GM18870 (cell line): Measurements from ENCODE around the gene RAPGEF6.
"Not testable (repeated sequence)": the region's sequence is repeated elsewhere in the genome, so short reads cannot be mapped to it uniquely, and the experiment has no call there.

ENCODE experiments used
- ATAC-seq: cut with Tn5 transposase; IDR thresholded peaks from one replicate; pipeline ENCODE4 v1.9.1; 2021; ENCODE audit warnings: moderate library complexity; ENCODE audit not compliant: unreplicated experiment

Gene RAPGEF6, protein sequence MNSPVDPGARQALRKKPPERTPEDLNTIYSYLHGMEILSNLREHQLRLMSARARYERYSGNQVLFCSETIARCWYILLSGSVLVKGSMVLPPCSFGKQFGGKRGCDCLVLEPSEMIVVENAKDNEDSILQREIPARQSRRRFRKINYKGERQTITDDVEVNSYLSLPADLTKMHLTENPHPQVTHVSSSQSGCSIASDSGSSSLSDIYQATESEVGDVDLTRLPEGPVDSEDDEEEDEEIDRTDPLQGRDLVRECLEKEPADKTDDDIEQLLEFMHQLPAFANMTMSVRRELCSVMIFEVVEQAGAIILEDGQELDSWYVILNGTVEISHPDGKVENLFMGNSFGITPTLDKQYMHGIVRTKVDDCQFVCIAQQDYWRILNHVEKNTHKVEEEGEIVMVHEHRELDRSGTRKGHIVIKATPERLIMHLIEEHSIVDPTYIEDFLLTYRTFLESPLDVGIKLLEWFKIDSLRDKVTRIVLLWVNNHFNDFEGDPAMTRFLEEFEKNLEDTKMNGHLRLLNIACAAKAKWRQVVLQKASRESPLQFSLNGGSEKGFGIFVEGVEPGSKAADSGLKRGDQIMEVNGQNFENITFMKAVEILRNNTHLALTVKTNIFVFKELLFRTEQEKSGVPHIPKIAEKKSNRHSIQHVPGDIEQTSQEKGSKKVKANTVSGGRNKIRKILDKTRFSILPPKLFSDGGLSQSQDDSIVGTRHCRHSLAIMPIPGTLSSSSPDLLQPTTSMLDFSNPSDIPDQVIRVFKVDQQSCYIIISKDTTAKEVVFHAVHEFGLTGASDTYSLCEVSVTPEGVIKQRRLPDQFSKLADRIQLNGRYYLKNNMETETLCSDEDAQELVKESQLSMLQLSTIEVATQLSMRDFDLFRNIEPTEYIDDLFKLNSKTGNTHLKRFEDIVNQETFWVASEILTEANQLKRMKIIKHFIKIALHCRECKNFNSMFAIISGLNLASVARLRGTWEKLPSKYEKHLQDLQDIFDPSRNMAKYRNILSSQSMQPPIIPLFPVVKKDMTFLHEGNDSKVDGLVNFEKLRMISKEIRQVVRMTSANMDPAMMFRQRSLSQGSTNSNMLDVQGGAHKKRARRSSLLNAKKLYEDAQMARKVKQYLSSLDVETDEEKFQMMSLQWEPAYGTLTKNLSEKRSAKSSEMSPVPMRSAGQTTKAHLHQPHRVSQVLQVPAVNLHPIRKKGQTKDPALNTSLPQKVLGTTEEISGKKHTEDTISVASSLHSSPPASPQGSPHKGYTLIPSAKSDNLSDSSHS (N-terminal part only)

DNA sequence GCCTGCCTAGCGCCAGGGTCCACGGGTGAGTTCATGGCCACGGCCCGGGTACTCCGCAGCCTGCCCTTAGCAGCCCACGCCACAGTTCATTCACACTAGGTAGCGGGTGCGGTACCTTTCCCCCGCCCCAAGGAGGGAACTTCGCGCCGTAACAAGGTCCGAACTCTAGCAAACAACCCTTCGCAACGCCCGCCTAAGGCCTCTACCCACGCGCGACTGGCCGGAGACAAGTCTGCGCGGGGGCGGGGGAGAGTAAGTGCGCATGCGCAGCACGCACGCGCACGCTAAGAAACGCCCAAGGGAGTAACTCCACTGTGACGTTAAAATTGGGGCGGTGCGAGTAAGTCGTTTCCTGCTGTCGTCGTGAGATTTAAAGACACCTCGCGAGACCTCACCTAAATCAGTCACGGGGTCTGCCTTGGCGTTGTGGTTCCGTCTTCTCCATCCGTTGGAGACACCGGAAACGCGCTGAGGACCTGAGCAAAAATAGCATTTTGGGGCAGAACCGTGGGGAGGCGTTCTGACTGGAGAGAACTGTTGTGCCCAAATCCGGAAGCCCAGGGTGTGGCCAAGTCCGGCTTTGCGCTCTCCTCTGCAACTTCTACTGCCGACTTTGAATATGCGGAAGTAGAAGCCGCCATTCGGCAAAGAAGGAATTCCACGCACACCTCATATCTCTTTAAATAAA is at the start of gene RAPGEF6:
TSS of gene RAPGEF6 (minus strand) at position 234 of the 688 bp plus-strand sequence. CDS start at position 35, 199 bp downstream.
- peak; percentile 86 for ATAC-seq

DNA sequence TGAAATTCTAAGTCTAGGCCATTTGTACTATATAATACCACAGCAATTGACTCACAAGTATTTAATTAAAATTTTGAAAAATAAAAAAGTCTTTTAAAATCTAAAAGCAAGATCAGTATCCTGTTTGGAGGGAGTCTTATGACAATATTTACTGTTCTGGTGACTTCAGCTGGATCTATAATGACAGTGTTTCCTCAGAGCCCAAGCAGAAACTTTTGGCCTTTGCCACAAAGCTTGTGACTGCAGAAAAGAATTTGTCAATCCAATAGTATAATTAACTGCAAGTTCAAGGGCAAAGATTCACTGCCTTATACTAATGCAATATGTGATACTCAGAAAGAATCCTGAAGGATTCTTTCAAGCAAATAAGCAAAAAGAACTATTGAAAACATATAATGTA is 49.6 kb upstream of the RAPGEF6 start:
- ATAC-seq: no peak

DNA sequence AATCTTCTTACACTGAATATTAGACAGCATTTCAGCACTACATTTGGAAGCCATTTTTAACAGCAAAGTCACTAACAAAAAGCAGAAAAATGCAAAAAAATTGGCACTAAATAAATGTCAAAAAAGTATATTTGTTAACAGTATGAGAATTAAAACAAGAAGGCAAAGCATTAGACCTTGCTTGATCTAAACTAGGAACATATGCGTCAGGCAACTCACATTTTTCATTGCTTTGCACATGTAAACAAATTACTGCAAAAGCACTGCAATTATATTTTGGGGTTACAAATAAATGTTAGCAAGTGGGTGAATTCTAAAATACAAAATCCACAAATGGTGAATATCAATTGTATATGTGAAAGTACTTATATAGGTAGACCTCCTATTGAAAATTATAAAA is 49.0 kb upstream of the RAPGEF6 start:
- no peak for ATAC-seq

DNA sequence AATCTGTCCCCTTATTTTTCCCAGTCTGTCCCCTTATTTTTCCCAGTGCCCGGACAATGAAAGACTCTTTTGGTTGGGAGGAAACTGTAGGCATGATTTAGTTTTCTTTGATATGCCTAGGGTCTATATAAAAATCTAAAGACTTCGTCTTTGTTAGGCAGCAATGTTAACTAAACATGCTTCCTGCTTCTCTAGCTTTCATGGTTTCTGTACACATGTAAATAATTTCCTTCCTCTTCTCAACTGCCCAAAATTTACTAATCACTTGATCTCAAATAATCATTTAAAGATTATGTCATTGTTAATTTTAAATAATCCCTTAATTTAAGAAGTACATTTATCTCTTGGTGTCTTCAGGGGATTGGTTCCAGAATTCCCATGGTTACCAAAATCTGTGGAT is 47.8 kb upstream of the RAPGEF6 start:
- no peak for ATAC-seq

DNA sequence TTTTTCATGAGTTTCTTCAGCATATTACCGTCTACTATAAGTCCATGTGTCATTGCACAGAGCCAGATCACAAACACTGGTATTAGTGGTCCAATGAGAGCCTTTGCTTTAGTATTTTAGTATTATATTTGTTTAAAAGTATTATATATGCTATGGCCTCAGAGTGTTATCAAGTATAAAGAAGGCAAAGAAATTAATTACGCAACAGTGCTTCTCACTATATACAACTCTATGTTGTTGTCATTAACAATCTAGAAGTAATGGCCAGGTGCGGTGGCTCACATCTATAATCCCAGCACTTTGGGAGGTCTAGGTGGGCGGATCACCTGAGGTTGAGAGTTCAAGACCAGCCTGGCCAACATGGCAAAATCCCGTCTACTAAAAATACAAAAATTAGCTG is 47.1 kb upstream of the RAPGEF6 start:
- no peak for ATAC-seq

DNA sequence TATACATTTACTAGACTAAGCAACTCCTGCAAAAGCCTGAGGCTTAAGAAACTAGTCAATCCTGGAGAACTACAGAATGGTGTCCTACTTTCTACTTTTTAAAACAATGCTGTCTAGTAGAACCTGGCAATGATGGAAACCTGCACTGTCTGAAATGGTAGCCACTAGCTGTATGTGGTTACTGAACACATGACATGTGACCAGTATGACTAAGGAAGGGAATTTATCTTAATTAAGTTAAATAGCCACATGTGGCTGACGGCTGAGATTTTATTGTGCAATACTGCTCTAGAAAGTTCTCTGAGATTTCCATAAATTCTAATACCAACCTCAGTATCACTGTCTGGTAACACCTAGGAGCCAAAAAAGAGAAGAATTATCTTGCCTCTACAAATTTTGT is 44.9 kb upstream of the RAPGEF6 start:
- ATAC-seq: no peak

DNA sequence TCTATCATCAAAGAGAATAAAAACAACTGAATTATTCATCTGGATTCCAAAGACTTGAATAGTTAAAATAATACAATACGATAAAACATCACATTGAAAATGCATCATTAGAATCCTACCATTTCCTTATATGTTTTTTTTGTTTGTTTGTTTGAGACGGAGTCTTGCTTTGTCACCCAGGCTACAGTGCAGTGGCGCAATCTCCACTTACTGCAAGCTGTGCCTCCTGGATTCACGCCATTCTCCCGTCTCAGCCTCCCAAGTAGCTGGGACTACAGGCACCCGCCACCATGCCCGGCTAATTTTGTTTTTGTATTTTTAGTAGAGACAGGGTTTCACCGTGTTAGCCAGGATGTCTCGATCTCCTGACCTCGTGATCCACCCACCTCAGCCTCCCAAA is 43.2 kb upstream of the RAPGEF6 start:
- not testable (repeated sequence) for ATAC-seq

DNA sequence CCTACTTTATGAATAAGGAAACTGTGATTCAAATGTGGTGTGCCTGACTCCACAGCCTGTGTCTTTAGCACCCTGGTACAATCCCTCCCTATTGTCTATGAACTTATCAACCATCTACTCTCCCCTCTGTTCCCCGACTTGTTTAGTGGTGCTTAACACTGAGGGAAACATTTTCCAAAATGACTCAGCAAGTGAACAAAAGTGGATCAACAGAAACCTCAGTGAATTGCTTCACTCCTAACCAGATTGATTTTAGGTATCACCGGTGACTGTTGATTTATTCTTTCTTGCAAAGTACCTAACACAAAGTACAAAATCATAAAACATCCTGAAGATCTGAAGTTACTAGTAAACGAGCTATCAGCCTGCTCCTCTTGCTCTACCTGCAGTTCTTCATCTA is 42.1 kb upstream of the RAPGEF6 start:
- ATAC-seq: no peak

DNA sequence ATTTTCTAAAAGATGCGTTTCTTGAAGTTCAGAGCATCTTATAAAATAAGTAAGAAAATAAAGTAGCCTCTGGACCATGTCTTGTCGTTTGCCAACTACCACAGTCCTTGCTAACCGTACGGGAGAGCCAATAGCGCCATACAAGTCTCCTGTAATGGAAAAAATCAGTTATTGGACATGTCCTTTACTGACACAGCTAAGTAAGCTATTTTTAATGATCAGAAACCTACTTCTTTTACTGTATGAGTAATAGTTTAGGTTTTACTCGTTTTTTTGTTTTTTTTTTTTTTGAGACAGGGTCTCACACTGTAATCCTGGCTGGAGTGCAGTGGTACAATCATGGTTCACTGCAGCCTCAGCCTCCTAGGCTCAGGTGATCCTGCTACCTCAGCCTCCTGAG is 37.7 kb upstream of the RAPGEF6 start:
- peak; percentile 27 for ATAC-seq

DNA sequence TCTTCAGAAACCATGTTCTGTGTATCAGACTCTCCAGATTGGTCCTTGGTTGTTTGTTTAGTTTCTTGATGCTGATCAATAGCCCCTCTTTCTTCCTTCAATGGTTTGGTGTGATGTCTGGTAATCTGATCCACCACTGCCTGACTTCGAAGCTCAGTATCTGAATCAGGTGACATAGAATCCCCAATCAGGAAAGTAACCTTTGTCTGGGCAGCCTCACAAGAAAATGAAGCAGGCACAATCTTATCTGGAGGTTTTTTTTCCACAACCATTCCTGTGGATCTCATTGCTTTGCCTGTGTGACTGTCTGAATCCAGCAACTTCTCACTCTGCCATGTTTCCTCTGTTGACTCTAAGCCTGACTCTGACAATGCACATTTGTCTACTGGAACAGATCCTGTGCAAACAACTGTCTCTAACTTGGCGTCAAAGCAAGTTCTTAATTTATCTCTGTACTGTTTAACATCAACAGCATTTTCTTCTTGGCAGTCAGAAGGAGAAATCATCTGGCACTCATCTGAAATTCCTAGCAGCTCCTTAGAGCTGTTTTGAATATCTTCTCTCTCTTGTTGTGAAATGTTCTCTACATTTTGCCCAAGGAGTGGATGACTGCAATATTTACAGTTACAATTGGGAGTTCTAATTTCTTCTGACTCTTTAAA is 37.1 kb upstream of the RAPGEF6 start:
- ATAC-seq: no peak

DNA sequence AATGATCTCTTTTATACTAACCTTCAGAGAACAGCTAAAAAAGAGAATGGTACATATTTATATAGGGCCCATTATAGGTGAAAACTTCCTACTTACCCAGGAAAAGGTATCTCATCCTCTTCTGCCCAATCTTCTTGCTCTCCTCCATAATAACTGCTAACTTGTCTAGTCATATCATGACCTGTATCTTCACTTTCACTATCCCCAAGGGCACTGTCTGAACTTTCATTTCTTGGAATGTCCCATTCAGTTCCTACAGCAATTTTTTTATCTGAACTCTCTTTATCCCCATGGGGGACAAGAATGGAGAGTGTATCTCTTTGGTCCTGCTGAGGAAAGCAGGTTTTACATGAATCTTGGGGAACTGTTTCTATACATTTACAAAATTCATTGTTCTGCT is 36.4 kb upstream of the RAPGEF6 start:
- peak; percentile 54 for ATAC-seq

DNA sequence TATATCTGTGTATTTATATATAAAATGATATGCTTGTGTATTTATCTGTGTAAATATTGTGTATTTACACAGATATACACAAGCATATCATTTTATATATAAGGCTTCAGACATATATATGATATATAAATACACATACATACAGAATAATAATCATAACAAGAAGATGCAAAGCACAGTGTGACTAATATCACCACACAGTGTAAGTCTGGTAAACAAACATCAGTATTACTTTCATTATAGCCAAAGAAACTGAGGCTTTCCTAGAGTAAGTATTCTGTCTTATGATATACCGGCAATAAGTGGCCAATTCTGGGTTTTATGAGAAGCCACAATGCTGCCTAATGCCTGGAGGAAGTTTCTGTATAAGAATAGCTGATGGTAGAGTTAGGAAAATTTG is 29.9 kb upstream of the RAPGEF6 start:
- ATAC-seq: no peak

DNA sequence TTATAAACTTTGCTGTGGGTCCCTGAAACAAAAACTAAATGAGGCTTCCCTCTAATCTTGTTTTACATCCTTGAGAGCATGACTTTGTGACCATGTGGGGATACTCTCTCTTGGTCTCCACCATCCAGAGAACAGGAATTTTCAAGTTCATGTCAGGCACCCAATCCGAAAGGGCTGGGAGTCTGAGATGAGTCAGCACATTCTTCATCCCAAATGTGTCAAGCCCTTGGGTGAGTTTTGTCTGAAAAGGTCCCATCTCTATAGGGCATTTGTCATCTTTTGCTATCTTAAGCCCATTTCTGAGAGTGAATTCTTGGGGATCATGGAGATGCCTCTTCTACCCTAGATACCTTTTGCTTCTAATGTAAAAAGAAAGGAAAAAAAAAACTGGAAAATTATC is 26.9 kb upstream of the RAPGEF6 start:
- ATAC-seq: no peak

DNA sequence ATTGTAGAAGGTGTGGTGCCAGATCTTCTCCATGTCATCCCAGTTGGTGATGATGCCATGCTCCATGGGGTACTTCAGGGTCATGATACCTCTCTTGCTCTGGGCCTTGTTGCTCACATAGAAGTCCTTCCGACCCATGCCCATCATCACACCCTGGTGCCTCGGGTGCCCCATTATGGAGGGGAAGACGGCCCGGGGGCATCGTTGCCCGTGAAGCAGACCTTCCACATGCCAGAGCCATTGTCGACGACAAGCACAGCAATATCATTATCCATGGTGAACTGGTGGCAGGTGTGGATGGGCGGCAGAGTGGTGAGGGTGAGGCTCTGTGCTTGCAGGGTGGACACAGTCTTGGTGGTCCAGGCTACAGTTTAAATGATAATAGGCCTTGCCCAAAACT is 24.8 kb upstream of the RAPGEF6 start:
- ATAC-seq: no peak

DNA sequence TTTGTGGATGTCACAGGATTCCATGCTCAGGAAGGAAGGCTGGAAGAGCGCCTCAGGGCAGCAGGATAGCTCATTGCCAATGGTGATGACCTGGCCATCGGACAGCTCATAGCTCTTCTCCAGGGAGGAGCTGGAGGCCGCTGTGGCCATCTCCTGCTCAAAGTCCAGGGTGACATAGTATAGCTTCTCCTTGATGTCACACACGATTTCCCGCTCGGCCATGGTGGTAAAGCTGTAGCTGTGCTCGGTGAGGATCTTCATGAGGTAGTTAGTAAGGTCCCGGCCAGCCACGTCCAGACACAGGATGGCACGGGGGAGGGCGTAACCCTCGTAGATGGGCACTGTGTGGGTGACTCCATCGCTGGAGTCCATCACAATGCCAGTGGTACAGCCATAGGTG is 24.3 kb upstream of the RAPGEF6 start:
- no peak for ATAC-seq

DNA sequence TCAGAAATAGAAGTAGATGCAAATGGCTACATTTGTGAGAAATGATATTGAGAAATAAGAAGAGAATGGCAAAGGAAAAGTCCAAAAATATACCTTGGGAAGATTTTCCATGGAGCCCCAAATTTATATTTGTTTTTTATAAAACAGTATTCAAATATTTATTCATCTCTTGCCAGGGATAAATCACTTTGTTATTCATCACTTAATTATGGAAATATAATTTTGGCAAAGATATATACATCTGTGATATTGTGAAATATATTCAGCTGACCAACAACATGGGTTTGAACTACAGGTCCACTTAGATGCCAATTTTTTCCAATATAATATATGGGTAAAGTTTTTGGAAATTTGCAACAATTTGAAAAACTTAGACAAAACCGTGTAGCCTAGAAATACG is 19.7 kb upstream of the RAPGEF6 start:
- ATAC-seq: no peak

DNA sequence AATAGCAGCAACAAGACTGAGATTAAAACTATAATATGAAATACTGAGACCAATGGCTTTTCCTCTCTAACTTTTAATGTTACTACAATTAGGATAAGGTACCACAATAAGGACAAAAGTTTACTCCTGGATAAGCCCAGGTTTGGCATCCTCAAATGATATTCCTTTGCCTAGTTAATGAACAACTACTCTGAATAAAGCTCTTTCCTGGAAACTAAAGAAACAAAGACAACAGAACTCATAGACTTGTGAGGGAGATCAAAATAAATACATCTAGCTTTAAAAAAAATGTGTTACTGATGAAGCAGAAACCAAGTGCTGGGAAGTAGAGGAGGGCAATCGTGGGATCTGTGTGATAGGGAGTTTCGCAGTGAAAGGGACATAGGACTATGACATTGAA is 19.3 kb upstream of the RAPGEF6 start:
- ATAC-seq: no peak

DNA sequence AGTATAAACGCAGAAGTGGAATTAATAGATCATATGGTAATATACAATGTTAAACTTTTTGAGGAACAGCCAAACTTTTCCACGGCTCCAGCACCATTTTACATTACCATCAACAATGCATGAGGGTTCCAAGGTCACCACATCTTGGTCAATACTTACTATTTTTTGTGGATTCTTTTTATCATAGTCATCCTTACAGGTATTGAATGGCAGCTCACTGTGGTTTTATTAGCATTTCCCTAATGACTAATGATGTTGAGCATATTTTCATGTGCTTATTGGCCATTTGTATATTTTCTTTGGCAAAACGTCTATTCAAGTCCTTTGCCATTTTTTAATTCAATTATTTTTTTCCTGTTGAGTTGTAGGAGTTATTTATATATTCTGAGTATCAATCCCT is 14.1 kb upstream of the RAPGEF6 start:
- ATAC-seq: no peak

DNA sequence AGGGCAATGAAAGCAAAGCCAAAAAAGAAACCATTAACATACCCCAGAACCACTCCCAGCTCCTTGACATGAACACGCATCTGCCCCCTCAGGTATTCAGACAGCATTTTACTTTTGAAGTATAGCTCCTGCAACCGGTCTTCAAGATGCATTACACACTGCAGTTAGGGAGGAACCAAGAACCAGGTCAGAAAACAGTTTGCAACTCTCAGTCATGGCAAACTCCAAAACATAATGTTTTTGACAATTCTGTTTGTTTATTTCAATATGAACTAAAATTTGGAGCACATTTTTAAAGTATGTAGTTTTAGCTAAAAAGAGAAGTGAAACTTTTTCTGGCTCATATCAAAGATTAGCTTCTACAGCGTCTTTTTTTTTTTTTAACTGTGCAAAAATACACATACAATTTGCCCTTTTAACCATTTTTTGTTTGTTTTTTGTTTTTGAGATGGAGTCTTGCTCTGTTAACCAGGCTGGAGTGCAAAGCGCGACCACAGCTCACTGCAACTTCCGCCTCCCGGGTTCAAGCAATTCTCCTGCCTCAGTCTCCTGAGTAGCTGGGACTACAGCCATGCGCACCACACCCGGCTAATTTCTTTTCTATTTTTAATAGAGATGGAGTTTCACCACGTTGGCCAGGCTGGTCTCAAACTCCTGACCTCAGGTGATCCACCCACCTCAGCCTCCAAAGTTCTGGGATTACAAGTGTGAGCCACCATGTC is 12.2 kb upstream of the RAPGEF6 start:
- ATAC-seq: peak; percentile 69

DNA sequence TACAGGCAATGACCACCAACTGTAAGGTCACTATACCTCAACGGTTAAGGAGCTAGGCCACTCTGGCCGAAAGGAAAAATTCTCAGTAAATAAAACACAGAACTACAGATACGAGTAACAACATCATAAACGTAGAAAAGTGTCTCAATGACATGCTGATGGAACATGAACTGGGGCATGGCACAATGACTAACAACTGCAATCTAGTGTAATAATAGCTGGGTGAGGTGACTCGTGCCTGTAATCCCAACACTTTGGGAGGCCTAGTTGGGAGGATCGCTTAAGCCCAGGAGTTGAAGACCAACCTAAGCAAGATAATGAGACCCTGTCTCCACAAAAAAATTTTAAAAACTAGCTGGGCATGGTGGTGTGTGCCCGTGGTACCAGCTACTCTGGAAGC is 9.8 kb upstream of the RAPGEF6 start:
- ATAC-seq: no peak
